Activated naive CD4-positive, alpha-beta T cell treated with anti-CD3 and anti-CD28 coated beads, Interleukin-2, amount 50 U/mL, for 72 hours (primary cell): ENCODE results near the gene YTHDF2. TPM values are rescaled to one million over a fixed set of nuclear protein-coding genes. Genes with fewer than 3 reads are reported as not detected.
A peak's percentile ranks its signal among the peaks of the same experiment; 100 is the strongest.
"Not testable (repeated sequence)": the region's sequence is repeated elsewhere in the genome, so short reads cannot be mapped to it uniquely, and the experiment has no call there.

Experiments used
- ATAC-seq, 2 donors: fragments of 150-1000 bp; cut with Tn5 transposase; 2 replicates each; pipeline ENCODE4 v1.10.0; 2021; ENCODE audit warnings: mild to moderate bottlenecking in 2 of 2, moderate library complexity in 2 of 2
- DNase-seq, 2 donors: peaks; one replicate each; pipeline ENCODE4 v3.0.0; 2021 to 2022; ENCODE audit warnings: low spot score in 2 of 2
- H3K27ac Mint-ChIP-seq, 2 donors: one replicate each; pipeline ENCODE4 v1.8.0; 2022; ENCODE audit warnings: mild to moderate bottlenecking in 2 of 2, mixed read lengths in 2 of 2
- H3K36me3 Mint-ChIP-seq, 2 donors: one replicate each; pipeline ENCODE4 v1.8.0; 2022; ENCODE audit warnings: mixed read lengths in 2 of 2
- H3K9me3 Mint-ChIP-seq, 2 donors: one replicate each; pipeline ENCODE4 v1.8.0; 2022; ENCODE audit warnings: mixed read lengths in 2 of 2
- total RNA-seq, 2 donors: library from RNA; stranded (reverse); gene quantifications; one replicate each; pipeline ENCODE4 v1.2.3, GENCODE V29; 2022

Gene YTHDF2
- total RNA-seq, result 10 to 100 TPM; 65.7 to 78.0 TPM

- peaks cover 28 to 37% of the 10 kb centered on the region in 2 donors for H3K36me3 Mint-ChIP-seq
- ATAC-seq (peak; percentile 95 to 96), DNase-seq (peak; percentile 94 to 98)
- no peaks in the 10 kb centered on the region for H3K9me3 Mint-ChIP-seq
- H3K27ac Mint-ChIP-seq, result peak within 1 kb of the TSS; percentile 99
Observed at GRCh38 chr1:28736450-28737306, at the start of gene YTHDF2. Gene YTHDF2 (plus strand): TSS chr1:28736940. CDS start chr1:28737121, 181 bp downstream.

DNA sequence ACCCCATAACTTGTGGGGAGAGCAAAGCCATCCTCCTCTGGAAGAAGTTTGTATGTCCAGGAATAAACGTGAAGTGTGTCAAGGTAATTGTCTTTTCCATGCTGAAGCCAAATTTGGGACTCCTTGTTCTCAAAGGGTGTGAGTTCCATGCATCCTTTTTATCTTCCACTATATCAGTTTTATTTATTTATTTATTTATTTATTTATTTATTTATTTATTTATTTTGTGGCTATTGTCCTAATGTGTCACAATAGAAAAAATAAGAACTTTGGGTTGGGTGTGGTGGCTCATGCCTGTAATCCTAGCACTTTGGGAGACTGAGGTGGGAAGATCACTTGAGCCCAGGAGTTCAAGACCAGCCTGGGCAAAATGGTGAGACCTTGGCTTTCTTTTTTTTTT, 45.1 kb upstream of the YTHDF2 start:
- not testable (repeated sequence) for H3K9me3 Mint-ChIP-seq, H3K36me3 Mint-ChIP-seq, ATAC-seq, H3K27ac Mint-ChIP-seq, DNase-seq

DNA sequence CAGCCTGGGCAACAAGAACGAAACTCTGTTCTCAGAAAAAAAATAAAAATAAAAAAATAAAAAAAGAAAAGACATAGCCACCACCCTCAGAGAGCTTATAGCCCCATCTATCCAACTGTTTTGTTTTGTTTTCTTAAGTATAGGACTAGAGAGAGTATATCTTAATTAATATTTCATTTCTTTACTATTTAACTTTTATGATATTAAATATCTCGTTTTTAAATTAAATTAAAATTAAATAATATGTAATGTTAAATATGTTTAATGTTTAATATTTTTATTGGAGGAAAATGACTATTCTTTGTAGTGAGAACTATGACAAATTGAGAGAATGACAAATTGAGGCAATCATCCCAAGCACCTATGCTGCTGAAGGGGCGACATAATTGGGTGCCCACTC, 33.1 kb upstream of the YTHDF2 start:
- no peak for ATAC-seq
- Mint-ChIP-seq H3K36me3 (peaks cover 5% of the 10 kb centered on the region in 2 donors), H3K9me3 (no peaks in the 10 kb centered on the region), H3K27ac (no peak overlapping the region)
- DNase-seq, result no peak

DNA sequence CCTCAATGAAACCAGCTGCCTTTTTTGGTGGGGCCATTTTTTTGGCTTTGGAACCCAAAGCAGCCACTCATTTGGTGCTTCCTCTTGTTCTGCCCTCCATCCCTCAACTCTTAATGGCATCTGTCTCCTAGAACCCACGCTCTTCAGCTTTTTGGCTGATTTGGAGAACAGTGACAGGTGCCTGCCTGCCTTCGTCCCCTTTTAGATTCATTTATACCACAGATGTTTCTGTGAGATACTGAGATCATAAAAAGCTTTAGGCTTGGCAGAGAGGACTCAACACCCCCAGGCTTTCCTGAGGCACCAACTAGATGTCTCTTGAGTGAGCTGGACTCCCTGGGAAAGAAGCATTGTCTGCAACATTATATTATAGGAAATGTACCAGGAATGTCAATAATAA, 20.4 kb upstream of the YTHDF2 start:
- peaks cover 7 to 14% of the 10 kb centered on the region in 2 donors for H3K36me3 Mint-ChIP-seq
- H3K27ac Mint-ChIP-seq, result no peak overlapping the region
- H3K9me3 Mint-ChIP-seq, result no peaks in the 10 kb centered on the region
- ATAC-seq (no peak), DNase-seq (no peak)

DNA sequence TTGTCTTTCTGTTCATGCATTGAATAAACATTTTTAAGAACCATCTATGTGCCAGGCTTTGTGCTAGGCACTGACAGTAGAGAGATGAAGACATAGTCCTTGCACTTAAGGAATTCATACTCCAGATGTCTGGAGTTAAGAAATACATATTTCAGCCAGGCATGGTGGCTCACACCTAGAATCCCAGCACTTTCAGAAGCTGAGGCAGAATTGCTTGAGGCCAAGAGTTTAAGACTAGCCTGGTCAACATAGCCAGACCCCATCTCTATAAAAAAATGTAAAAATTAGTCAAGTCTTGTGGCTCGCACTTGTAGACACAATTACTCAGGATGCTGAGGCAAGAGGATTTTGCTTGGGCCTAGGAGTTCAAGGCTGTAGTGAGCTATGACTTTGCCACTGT, 18.6 kb upstream of the YTHDF2 start:
- Mint-ChIP-seq H3K27ac (no peak overlapping the region), H3K9me3 (no peaks in the 10 kb centered on the region), H3K36me3 (peaks cover 7 to 14% of the 10 kb centered on the region in 2 donors)
- ATAC-seq, result no peak
- DNase-seq, result no peak

DNA sequence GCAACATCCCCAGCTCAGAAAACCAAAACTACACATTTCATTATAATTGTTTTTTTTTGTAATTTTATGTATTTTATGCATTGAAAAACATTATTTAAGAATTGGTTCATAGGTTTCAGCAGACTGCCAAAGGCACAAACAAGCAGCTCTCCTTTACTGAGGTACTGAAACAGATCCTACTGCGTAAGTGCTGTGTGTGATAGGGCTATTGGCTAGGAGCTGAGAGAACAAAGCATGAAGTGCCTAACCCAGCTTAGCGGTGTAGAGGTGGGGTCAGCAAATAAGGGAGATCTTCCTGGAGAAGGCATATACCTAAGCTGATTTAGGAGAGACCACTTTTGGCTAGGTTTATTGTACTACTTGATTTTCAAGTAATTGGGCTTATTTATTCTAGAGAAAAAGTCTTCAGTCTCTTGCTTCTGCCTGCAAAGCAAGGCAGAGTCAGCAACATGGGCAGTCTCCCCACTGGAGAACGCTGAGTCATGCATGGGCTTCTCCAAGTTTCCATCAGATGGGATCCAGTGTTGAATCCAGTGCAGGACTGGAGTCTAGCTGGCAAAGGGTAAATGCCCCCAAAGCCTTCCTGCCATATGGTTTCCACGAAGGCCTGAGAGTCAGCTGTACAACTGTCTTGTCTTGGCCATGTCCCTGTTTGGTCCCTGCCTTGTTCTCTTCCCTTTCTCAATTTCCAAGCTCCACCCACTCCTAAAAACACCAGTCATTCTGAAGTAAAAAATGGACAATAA, 18.0 kb upstream of the YTHDF2 start:
- Mint-ChIP-seq H3K27ac (peak overlapping the region in 1 of 2 donors; percentile 29), H3K9me3 (no peaks in the 10 kb centered on the region)
- no peak for DNase-seq

GRCh38 chr1:28719332-28719619, 17.5 kb upstream of the YTHDF2 start:
- peak overlapping the region in 1 of 2 donors; percentile 29 for H3K27ac Mint-ChIP-seq
- no peak for ATAC-seq
- no peak for DNase-seq
- peaks cover 3% of the 10 kb centered on the region in 2 donors for H3K36me3 Mint-ChIP-seq
- H3K9me3 Mint-ChIP-seq, result no peaks in the 10 kb centered on the region

More for the DNA sequence above, 18.0 kb upstream of the YTHDF2 start:
- no peak for ATAC-seq
- H3K36me3 Mint-ChIP-seq, result peaks cover 7 to 8% of the 10 kb centered on the region in 2 donors

GRCh38 chr1:28720376-28720775, 16.4 kb upstream of the YTHDF2 start:
- Mint-ChIP-seq H3K9me3 (no peaks in the 10 kb centered on the region), H3K36me3 (no peaks in the 10 kb centered on the region), H3K27ac (no peak overlapping the region)
- DNase-seq (no peak), ATAC-seq (no peak)

- H3K36me3 Mint-ChIP-seq, ATAC-seq, H3K9me3 Mint-ChIP-seq, DNase-seq, H3K27ac Mint-ChIP-seq: not testable (repeated sequence)
Observed at GRCh38 chr1:28721927-28722326, 14.8 kb upstream of the YTHDF2 start.

DNA sequence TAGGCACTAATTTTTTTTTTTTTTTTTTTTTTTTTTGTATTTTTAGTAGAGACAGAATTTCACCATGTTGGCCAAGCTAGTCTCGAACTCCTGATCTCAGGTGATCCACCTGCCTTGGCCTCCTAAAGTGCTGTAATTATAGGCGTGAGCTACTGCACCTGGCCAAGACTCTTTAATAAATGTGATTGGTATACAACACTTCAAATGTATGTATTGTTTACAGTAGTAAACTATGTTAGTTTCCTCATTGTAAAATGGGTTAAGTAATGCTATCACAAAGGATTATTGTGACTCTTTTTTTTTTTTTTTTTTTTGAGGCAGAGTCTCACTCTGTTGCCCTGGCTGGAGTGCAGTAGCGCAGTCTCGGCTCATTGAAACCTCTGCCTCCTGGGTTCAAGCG, 11.4 kb upstream of the YTHDF2 start:
- not testable (repeated sequence) for ATAC-seq, DNase-seq, H3K27ac Mint-ChIP-seq, H3K9me3 Mint-ChIP-seq, H3K36me3 Mint-ChIP-seq

- H3K9me3 Mint-ChIP-seq, result no peaks in the 10 kb centered on the region
- DNase-seq (no peak), ATAC-seq (no peak)
Observed at GRCh38 chr1:28735961-28736449, 735 bp upstream of the YTHDF2 start.

DNA sequence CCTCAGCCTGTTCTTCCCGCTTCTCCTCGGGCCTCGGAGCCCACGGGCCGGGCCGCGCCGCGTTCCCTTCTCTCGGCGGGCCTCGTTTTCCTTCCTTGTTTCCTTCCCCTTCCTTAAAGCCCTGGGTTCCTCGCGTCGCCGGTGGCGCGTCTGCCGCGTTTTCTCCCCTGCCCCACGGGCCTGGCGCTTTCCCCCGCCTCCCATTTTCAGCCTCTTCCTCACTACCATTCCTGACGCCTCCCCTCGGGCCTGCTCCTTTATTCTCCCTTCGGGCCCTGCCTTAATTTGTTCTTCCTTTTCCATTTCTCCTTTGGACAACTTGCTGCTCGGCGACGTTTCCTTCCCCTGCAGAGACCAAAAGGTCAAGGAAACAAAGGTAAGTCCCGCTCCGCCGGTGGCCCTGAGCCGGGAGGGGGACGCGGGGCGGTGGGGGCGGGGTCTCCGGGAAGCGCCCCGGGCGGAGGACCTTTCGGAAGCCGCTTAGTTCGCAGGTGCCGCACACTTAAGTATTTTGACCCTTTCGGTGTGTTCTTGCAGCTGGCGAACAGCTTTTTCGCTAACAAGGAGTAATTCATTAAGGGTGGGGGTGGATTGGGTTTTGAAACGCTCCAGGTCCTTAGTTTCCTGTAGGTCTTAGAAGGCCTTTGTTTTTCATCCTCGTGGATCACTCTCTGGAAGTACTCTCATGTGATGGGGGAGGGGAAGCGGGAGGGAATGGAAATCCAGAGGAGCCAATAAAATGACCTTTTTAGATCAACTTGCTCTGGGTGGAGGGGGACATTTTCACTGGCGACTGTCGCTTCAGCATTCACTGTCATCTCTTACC, 780 bp downstream of the YTHDF2 start:
- Mint-ChIP-seq H3K27ac (peak overlapping the region; percentile 99), H3K9me3 (no peaks in the 10 kb centered on the region), H3K36me3 (peaks cover 33 to 45% of the 10 kb centered on the region in 2 donors)
- ATAC-seq (peak in 1 of 2 donors; percentile 28), DNase-seq (peak; percentile 48 to 63)

More at GRCh38 chr1:28735961-28736449, 735 bp upstream of the YTHDF2 start:
- H3K27ac Mint-ChIP-seq, result peak overlapping the region; percentile 96 to 99
- peaks cover 28 to 36% of the 10 kb centered on the region in 2 donors for H3K36me3 Mint-ChIP-seq

- Mint-ChIP-seq H3K27ac (peak overlapping the region; percentile 40 to 76), H3K36me3 (peaks cover 59 to 71% of the 10 kb centered on the region in 2 donors), H3K9me3 (no peaks in the 10 kb centered on the region)
- no peak for DNase-seq
- no peak for ATAC-seq
Observed at GRCh38 chr1:28740118-28740517, 3.4 kb downstream of the YTHDF2 start.

DNA sequence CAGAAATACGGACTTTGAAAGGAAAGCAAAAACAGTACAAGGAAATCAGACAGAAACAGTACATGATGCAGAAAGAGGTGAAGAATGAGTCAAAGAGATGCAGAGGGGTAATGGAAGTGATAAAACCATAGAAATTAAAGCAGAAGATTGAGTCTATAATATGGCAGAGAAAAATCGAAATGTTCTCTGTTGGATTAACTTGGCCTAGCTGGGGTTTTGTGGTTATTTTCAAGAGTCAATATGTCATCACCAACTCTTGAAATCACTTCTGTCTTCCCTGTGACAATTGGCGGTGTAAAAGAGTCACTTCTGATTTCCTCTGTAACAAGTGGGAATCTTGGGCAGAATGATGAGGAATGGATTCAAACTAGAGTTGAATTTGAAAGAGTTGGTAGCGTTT, 7.4 kb downstream of the YTHDF2 start:
- no peak for DNase-seq
- peaks cover 41 to 64% of the 10 kb centered on the region in 2 donors for H3K36me3 Mint-ChIP-seq
- peak overlapping the region; percentile 1 to 65 for H3K27ac Mint-ChIP-seq
- ATAC-seq, result peak; percentile 64 to 76
- H3K9me3 Mint-ChIP-seq, result no peaks in the 10 kb centered on the region

GRCh38 chr1:28745653-28746173, 9.0 kb downstream of the YTHDF2 start:
- ATAC-seq, result no peak

DNA sequence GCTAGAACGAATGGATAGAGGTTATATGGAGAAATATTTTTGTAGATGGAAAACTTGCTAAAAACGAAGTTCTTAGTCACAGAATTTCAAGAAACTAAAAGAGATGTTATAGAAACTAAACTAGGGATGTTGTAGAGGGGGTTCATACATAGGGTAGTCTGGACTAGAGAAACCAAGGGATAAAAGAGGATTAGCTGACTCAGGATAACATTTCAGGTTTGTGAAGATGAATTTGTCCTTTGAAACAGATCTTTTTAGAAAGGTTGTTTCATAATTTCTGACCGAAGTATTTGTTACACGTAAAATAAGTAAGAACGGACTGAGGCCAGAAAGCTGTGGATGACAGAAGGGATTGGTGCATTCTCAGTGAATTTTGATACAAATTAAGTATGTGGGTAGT, 13.6 kb downstream of the YTHDF2 start:
- Mint-ChIP-seq H3K36me3 (peaks cover 5 to 42% of the 10 kb centered on the region in 2 donors), H3K27ac (peak overlapping the region in 1 of 2 donors; percentile 85), H3K9me3 (no peaks in the 10 kb centered on the region)
- no peak for ATAC-seq
- DNase-seq, result no peak

More at GRCh38 chr1:28745653-28746173, 9.0 kb downstream of the YTHDF2 start:
- H3K27ac Mint-ChIP-seq, result peak overlapping the region; percentile 1 to 33
- no peak for DNase-seq
- H3K9me3 Mint-ChIP-seq, result no peaks in the 10 kb centered on the region
- H3K36me3 Mint-ChIP-seq, result peaks cover 38 to 66% of the 10 kb centered on the region in 2 donors
